LNCaP clone FGC (cell line): ENCODE measurements around the gene CCDC188.
"Not testable (repeated sequence)": the region's sequence is repeated elsewhere in the genome, so short reads cannot be mapped to it uniquely, and the experiment has no call there.

Experiments
- DNase-seq: peaks from one replicate; pipeline ENCODE4 v3.0.0-alpha.2; 2011; ENCODE audit warnings: low read depth
- H3K4me3 ChIP-seq: 2 replicates; pipeline ENCODE4 v1.5.1; 2011; ENCODE audit warnings: mild to moderate bottlenecking, low read depth, low read length, control low read depth
- CTCF ChIP-seq: IDR thresholded peaks from 2 replicates; pipeline ENCODE4 v1.5.1; 2012; ENCODE audit warnings: mild to moderate bottlenecking; ENCODE audit not compliant: control insufficient read depth, insufficient read depth; ENCODE audit errors: extremely low read depth

Gene CCDC188

GRCh38 chr22:20169253-20169822 lies 18.5 kb upstream of the CCDC188 start:
- H3K4me3 ChIP-seq, result no peak overlapping the region
- DNase-seq, result no peak
- no peak for TF ChIP-seq CTCF

- TF ChIP-seq CTCF, result no peak
- no peak overlapping the region for H3K4me3 ChIP-seq
Observed at GRCh38 chr22:20167643-20168322, 16.9 kb upstream of the CCDC188 start.

GRCh38 chr22:20166703-20167102 lies 15.8 kb upstream of the CCDC188 start:
- TF ChIP-seq CTCF, result no peak
- no peak overlapping the region for H3K4me3 ChIP-seq
- DNase-seq, result no peak

More at GRCh38 chr22:20167643-20168322, 16.9 kb upstream of the CCDC188 start:
- DNase-seq, result no peak

- H3K4me3 ChIP-seq, result no peak overlapping the region
- no peak for TF ChIP-seq CTCF
- DNase-seq, result no peak
Observed at GRCh38 chr22:20165913-20166312, 15.1 kb upstream of the CCDC188 start.

- H3K4me3 ChIP-seq, result no peak overlapping the region
- TF ChIP-seq CTCF, result no peak
- no peak for DNase-seq
Observed at GRCh38 chr22:20165421-20165820, 14.6 kb upstream of the CCDC188 start.

GRCh38 chr22:20164863-20165262 lies 14.0 kb upstream of the CCDC188 start:
- no peak for DNase-seq
- no peak for TF ChIP-seq CTCF
- no peak overlapping the region for H3K4me3 ChIP-seq

GRCh38 chr22:20160041-20160440 lies 9.2 kb upstream of the CCDC188 start:
- no peak for DNase-seq
- TF ChIP-seq CTCF, result no peak

GRCh38 chr22:20159531-20159930 lies 8.7 kb upstream of the CCDC188 start:
- H3K4me3 ChIP-seq, DNase-seq: not testable (repeated sequence)

More at GRCh38 chr22:20160041-20160440, 9.2 kb upstream of the CCDC188 start:
- H3K4me3 ChIP-seq, result no peak overlapping the region
